GM19099 (cell line): ENCODE data around the gene ADAT1.

Experiments
- POLR2A ChIP-seq: IDR thresholded peaks from 3 replicates; pipeline ENCODE4 v1.6.1; 2011; ENCODE audit warnings: low read depth; ENCODE audit not compliant: insufficient read length; ENCODE audit errors: extremely low read depth

Gene ADAT1

DNA sequence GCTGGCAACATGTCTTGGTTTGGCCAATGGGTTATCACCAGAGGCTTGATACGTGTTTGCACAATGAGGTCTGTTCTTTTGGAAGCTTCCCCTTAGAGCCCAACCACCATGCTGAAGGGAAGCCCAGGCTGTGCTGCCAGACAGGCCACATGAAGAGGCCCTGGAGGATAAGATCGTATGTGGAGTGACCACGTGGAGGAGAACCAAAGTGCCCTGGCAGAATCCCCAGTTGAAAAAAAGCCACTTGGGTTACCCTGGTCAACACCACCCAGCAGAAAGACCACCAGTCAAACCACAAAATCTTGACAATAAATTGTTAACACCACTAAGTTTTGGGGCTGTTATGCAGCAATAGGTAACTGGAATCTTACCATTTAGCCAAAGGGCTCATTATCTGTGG lies 7.0 kb upstream of the ADAT1 start:
- TF ChIP-seq POLR2A: no peak

DNA sequence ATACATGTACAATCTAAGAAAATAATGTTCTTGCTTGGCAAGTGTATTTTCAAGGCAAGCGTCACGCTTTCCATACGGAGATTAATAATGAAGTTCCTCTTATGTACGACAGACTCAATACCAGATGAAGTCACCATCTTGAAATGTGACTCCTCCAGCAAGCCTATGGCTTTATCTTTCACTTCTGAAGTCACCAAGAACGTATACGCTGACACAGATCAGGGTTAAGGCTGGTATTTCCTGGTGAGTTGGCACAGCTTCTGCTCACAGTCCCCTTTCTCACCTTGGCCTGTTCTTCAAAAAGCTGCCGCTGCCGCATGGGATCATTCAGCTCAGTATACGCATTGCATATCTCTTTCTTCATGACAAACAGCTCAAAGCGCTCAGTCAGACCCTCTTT lies 6.1 kb upstream of the ADAT1 start:
- no peak for TF ChIP-seq POLR2A

DNA sequence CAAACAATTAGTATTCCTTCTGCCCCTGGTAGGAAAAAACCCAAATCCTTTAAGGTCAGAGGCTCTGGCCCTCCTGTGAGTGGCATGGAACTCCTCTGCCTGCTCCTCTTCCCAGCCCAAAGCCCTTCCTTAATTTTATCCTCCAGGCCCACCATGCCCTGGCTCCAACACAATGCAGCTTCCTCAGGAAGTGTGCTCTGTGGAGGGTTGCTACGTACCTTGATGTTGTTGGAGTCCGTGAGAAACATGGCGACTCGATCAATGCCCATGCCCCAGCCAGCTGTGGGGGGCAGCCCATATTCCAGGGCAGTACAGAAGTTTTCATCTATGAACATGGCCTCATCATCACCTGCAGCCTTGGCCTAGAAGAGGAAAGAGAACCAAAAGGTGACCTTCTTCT lies 5.3 kb upstream of the ADAT1 start:
- no peak for TF ChIP-seq POLR2A

DNA sequence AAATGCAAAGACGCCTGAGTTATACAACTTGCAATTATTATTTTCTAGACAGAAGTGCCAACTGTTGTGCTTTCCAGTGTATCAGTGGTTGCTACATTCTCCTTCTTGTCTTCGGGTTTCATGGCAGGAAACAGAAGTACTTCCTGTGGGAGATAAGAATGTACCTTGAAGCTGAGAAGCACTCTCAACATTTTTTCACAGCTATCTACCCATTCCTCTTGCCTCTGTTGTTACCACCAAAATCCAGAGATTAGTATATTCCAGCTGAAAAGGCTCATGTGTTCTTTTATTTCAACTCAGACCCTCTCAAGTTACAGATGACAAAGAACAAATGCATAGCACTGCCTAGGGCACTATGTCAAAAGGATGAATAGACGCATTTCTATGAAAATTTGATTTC lies 4.8 kb upstream of the ADAT1 start:
- TF ChIP-seq POLR2A: no peak

DNA sequence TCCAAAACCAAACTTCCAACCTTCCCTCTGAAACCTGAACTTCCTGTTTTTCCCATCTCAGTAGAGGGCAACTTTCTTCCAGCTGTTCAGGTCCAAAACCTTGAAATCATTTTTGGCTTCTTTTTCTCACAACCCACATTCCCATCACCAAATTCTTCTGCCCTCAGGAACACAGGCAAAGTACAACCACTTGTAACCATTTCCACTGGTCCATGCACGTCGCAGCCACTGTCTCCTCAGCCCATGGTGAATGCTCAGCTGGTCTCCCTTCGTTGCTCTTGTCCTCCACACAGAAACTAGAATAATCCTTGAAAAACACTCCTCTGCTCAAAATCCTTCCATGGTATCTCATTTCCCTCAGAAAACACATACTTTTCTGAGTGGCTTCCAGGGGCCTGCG lies 3.7 kb upstream of the ADAT1 start:
- no peak for TF ChIP-seq POLR2A

DNA sequence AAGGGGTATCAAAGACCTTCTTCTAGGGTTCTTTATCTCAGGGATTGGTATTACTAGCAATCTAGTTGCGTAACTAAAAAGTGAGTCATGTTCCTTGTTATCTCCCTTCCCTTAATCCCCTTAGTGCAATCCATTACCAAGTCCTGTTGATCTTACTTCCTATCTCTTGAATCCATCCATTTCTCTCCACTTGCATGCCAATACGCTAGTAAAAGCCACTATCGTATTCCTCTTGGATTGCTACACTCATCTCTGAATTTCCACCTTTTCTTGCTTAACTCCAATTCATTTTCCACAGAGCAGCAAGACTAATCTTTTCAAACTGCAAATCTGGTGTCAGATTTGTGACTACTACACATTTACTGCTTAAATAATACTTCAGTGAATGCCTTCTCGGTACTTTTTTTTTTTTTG lies 1.8 kb upstream of the ADAT1 start:
- TF ChIP-seq POLR2A: no peak

DNA sequence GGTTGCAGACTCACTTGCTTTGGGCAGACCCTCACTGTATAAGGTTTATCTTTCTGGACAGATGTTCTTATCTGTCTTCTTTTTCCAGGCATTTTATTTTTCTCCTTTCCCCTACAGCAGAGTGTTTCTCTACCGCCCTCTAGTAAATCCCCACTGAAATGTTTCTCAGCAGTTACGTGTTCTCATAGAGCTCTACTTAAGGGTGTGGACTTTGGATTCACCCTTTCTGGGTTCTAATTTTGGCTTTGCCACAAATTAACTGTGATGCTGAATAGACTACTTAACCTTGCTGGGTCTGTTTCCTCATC lies 2.0 kb downstream of the ADAT1 start:
- TF ChIP-seq POLR2A: no peak

DNA sequence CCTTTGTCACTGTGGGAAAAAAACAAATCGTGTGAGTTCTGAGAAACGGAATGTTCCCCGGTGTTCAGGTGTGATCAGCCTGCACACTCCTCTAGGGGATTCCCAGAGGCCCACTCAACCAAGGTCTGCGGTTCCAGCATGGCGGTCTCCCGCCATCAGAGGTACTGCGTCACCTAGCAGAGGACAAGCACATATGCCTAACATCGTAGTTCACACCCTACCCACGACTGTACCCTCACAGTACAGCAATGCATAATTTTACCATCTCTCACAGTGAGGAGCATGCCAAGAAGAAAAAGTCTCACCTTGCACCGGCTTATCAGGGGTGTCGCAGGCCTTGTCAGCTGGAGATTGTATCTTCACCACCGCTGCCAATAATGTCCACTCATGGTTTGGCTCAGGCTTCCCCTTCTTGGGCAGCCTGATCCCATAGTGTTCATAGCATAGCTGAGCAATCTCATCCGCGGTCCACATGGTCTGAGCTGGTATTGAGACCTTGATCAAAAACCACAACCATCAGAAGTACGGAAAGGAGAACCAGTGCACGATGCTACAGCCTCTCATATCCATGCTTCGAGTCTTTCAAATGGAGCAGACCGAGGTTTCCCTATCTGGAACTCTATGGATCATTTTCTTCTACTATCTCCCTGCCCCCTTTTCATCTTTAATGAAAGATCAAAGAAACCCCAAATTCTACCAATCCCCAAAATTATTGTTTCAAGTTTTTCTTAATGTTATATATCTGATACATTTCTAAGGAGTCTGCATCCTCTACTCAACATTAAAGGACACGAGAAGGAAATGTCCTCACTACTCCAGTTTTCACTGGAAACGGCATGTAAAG lies 2.5 kb downstream of the ADAT1 start:
- no peak for TF ChIP-seq POLR2A

DNA sequence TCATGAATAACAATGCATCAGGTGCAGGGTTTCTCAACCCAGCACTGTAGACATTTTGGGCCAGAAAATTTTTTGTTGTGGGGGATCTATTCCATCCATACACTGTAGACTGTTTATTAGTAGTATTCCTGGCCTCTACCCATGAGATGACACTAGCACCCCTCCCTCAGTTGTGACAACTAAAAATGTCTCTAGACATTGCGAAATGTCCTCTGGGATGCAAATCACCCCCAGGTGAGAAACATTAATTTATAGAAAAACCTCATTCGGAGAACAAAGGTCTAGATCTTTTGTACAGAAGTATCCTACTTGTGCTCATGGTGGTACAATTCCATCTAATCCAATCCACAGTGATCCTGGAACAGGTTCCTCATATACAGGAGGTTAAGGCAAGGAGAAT lies 4.3 kb downstream of the ADAT1 start:
- no peak for TF ChIP-seq POLR2A

DNA sequence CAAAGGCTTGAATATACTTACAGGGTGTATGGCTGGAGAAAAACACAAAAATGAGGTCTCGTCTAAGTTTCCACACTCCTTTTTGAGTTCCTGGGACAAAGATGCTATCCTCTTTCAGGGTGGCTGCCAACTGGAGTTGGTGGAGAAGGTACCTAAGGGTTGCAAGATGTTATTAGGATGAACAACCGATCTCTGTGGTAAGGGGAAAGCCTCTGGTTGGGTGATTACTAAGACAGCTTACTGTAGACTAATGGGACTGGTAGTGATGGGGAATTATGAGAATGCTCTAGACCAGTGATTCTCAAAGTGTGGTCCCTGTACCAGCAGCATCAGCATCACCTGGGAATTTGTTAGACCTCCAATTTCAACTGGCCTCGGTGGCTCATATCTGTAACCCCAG lies 6.0 kb downstream of the ADAT1 start:
- TF ChIP-seq POLR2A: no peak

DNA sequence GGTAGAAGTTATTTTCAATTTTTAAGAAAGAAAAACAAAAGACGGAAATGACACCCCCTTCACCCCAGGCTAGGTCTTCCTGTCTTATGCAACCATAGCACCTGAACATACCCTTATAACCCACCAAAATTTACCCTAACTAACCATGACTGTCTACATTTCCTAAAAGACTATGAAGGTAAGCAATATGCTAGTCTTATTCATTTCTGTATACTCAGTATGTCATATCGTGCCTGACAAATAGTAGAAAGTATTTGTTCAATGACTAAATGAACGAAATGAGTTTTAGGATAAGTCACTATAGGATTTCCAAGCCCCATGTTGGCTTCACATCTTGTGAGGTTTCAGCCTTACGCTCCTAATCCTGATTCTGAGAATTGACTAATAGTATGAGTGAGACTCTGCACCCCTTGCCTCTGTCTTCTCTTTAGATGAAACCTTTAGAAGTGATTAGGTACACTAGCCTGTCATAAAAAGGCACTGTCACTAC lies 6.5 kb downstream of the ADAT1 start:
- TF ChIP-seq POLR2A: no peak

DNA sequence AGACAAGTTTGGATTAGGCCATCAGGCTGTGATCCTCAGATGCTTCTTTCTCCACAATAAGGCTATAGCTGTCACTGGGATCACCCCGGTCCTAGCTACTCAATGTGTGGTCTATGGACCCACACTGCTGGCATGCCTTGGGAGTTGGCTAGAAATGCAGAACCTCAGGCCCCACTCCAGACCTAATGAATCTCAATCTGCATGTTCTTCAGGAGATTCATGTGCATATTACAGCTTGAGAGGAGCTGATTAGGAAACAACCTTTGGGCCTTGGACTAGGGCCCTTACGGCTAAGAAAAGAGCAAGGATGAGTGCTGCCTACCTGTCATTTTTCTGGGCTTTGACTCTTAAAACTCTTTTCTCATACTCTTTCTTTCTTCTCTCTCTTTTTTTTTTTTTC lies 7.5 kb downstream of the ADAT1 start:
- TF ChIP-seq POLR2A: no peak

DNA sequence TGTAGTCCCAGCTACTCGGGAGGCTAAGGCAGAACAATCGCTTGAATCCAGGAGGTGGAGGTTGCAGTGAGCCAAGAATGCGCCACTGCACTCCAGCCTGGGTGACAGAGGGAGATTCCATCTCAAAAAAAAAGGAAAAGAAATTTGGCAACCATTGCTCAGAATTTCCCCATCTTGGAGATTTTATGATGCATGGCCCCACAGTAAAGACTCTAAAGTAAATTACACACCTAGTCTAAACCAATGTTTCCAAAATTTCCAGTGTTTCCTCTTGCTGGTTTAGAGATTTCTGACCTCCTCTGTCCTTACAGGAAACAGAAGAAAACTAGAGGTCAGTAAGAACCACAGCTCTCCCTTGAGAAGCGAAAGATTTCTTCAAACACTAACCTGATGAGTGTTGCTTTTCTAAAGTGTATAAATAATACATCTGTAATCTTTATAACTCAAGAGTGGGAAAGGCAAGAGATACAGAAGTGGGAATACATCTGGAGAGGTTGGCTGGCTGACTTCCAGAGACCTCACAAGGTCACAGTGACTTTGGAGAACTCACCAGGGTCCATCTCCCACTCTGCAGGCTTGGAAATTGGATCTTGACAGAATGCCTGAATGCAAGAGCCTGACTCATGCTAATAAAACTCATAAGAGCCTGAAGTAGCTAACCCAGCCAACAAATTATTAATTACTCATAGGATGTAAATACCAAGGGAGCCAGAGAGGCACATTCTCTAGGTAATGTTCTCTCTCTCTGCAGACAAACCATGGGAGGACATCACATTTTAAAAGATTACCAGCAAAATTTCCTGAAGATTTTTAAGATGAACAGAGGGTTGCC lies 8.8 kb downstream of the ADAT1 start:
- no peak for TF ChIP-seq POLR2A

DNA sequence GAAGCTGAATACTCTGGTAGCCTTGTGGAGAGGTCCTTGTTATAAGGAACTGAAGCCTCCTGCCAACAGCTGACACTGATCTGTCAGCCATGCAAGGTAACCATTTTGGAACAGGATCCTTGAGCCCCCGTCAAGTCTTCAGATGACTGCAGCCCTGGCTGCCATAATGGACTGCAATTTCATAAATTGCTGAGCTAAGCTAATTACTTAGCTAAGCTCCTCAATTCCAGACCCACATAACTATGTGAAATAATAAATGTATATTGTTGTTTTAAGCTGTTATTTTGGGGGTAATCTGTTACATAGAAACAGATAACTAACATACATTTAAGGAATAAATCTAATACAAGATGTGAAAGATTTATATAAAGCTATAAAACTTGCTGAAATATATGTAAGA lies 16.6 kb downstream of the ADAT1 start:
- TF ChIP-seq POLR2A: no peak

DNA sequence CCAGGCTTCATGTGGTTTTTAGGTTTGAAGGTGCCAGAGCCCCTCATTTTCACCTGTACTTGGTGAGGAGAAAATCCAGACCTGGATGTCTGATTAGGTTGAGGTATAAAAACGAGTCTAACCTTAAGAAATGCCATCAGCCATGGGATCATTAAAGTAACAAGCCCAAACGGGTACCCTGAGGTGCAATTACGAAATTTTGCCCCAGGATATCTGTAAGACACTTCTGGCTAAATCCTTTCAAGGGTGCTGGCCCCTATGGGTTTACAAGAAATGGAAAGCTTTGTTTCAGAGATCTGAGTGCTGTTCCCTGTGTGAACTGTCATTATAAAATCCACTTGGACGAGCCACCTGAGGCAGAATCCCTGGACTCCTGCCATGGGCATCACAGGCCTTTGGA lies 19.8 kb downstream of the ADAT1 start:
- no peak for TF ChIP-seq POLR2A
